GM13977 (cell line): ENCODE results near the gene IKZF2.

Experiments used
- DNase-seq: peaks from one replicate; pipeline ENCODE4 v3.0.0; 2012; ENCODE audit warnings: low spot score
- CTCF ChIP-seq: IDR thresholded peaks from 2 replicates; pipeline ENCODE4 v1.5.1; 2012; ENCODE audit warnings: mild to moderate bottlenecking, control low read depth; ENCODE audit not compliant: insufficient read depth; ENCODE audit errors: extremely low read depth, missing control alignments
- in situ Hi-C: fragments of 300-500 bp; cut with MboI; formaldehyde crosslinking; loops from one replicate; pipeline ENCODE4 v1.12.0; 2022; ENCODE audit warnings: low sequenced_read_pairs, low pct_unique_long_range_greater_than_20kb, mixed read lengths, inconsistent platforms; ENCODE audit not compliant: unreplicated experiment

The IKZF2 gene

GRCh38 chr2:213157242-213157641, 5.8 kb upstream of the IKZF2 start:
- no peak for TF ChIP-seq CTCF
- in situ Hi-C loops = loop anchor here (10.0 kb wide), 1 partner anchor 472 kb away; no protein-coding TSS in a partner anchor
- peak; percentile 71 for DNase-seq

- in situ Hi-C loops = loop anchor here (10.0 kb wide), 1 partner anchor 472 kb away; no protein-coding TSS in a partner anchor
- DNase-seq = no peak
- TF ChIP-seq CTCF = no peak
Measured at GRCh38 chr2:213156717-213157116, 5.3 kb upstream of the IKZF2 start.

GRCh38 chr2:213152888-213153287, 1.5 kb upstream of the IKZF2 start:
- DNase-seq = no peak
- no peak for TF ChIP-seq CTCF
- in situ Hi-C loops = loop anchor here (5.0 to 10.0 kb wide), 2 partner anchors 74 to 468 kb away; no protein-coding TSS in a partner anchor

- DNase-seq = no peak
- in situ Hi-C loops = loop anchor here (5.0 to 10.0 kb wide), 2 partner anchors 75 to 467 kb away; no protein-coding TSS in a partner anchor
- peak; percentile 41 for TF ChIP-seq CTCF
Measured at GRCh38 chr2:213152065-213152794, 818 bp upstream of the IKZF2 start.

GRCh38 chr2:213150315-213151097, 906 bp downstream of the IKZF2 start:
- no peak for DNase-seq
- in situ Hi-C loops = loop anchor here (5.0 to 10.0 kb wide), 2 partner anchors 77 to 466 kb away; no protein-coding TSS in a partner anchor
- no peak for TF ChIP-seq CTCF

- no peak for DNase-seq
- TF ChIP-seq CTCF = no peak
- in situ Hi-C loops = loop anchor here (5.0 to 10.0 kb wide), 2 partner anchors 77 to 465 kb away; no protein-coding TSS in a partner anchor
Measured at GRCh38 chr2:213149949-213150314, 1.5 kb downstream of the IKZF2 start.
